ENCODE measurements around the gene KRTAP5-6. TPM values are rescaled to one million over a fixed set of nuclear protein-coding genes. Genes with fewer than 3 reads are reported as not detected.

Gene KRTAP5-6, protein sequence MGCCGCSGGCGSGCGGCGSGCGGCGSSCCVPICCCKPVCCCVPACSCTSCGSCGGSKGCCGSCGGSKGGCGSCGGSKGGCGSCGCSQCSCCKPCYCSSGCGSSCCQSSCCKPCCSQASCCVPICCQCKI
- under 1 TPM in 1 of 4 donors, not detected in 3; 0.14 TPM for polyA plus RNA-seq (ENCODE audit: insufficient read length in 4 of 4)

- no peak for DNase-seq (ENCODE audit: low read depth in 4 of 4, low spot score in 3 of 4)
These were observed at the start of gene KRTAP5-6 for GRCh38 chr11:1696608-1697570. TSS of gene KRTAP5-6 (plus strand) at chr11:1697195. CDS start at chr11:1697246, 51 bp downstream.

GRCh38 chr11:1647901-1648652 lies 48.9 kb upstream of the KRTAP5-6 start:
- no peak for DNase-seq (ENCODE audit: low read depth in 4 of 4, low spot score in 3 of 4)

- DNase-seq (ENCODE audit: low read depth in 4 of 4, low spot score in 3 of 4) = no peak
These were observed 48.2 kb upstream of the KRTAP5-6 start for GRCh38 chr11:1648653-1649420.

DNA sequence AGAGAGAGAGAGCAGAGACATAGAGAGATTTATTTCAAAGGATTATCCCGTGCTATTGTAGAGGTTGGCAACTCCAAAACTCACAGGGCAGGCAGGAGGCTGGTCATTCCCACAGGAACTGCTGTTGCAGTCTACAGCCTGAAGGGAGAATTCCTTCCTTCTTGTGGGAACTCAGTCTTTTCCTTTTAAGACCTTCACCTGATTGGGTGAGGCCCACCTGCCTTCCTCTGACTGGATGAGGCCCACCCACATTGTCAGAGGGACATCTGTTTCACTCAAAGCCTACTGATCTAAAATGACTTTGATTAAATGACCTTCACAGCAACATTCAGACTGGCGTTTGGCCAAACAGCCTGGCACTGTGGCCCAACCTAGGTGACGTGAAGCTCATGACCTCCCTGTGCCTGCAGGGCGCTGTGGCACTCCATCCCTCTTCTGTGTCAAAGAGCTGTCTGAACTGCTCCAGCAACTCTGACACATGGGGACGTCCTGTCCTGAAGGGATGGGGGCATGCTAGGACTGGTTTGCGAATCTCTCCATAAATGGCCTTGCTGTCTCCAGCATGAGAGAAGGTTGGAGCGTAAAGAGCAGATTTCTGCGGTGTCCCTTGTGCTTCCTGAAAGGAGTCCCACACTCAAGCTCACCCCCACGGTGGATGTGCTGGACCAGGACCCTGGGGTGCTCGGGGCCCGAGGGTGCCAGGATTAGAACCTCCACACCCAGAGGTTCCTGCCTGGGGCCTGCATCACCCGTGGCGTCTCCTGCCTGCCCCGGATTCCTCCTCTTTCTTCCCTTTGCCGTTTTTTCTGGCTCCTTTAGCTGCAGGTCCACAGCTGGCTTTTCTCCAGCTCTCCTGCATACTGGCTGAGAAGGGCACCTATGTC lies 46.7 kb upstream of the KRTAP5-6 start:
- no peak for DNase-seq (ENCODE audit: low read depth in 4 of 4, low spot score in 3 of 4)

- DNase-seq (ENCODE audit: low read depth in 4 of 4, low spot score in 3 of 4) = no peak
These were observed 46.1 kb upstream of the KRTAP5-6 start for GRCh38 chr11:1650918-1651262.

GRCh38 chr11:1651411-1651980 lies 45.5 kb upstream of the KRTAP5-6 start:
- DNase-seq (ENCODE audit: low read depth in 4 of 4, low spot score in 3 of 4) = no peak

- DNase-seq (ENCODE audit: low read depth in 4 of 4, low spot score in 3 of 4) = no peak
These were observed 45.0 kb upstream of the KRTAP5-6 start for GRCh38 chr11:1652026-1652425.

DNA sequence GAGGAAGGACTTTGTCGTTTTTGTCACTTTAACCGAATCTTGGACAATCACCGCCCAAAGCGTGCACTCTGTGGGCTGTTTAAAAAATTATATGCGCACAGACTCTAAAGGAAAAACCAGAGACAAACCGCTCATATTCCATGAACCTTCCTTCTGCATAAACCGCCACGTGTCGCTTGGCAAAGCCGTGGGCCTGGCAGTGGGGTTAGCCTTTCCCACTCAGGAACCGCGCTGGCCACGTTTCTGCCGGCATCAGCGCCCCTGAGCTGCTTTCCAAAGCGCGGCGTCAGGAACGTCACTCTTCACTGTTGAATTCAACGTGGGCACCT lies 44.6 kb upstream of the KRTAP5-6 start:
- no peak for DNase-seq (ENCODE audit: low read depth in 4 of 4, low spot score in 3 of 4)

DNA sequence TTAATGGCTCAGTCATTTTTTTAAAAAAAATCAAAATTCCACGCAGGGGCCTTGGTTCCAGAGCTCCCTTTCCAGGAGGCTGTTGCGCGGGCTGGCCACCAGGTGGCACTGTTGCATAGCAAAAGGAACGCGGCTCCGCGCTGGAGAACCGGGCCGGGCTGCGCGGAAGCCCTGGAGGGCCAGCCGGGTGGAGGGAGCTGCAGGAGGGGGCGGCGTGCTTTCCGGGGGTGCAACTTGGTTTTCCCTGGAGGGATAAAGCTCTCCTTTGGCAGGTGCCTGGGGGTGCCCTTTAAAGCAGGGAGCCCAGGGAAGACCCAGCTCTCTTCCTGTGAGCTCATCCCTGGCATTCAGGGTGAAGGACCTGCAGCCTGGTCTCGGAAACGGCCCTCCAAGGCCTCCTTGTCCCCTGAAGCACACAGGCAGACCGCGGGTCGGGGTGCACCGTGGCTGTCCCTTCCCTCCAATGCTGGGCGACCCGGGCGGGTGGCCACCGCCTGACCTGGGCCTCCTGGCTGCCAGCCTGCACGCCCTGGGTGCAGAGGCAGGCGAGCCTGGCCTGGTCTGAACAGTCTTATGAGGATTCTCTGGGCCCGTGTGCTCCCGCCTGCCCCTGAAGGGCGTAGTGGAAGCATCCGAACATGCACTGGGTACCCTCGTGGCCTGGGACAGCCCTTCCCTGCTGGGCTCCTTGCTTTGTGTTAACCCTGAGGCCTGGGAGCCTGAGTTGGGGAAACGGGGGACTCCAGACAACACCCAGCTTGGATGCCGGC lies 44.0 kb upstream of the KRTAP5-6 start:
- no peak for DNase-seq (ENCODE audit: low read depth in 4 of 4, low spot score in 3 of 4)

GRCh38 chr11:1653541-1654387 lies 43.2 kb upstream of the KRTAP5-6 start:
- DNase-seq (ENCODE audit: low read depth in 4 of 4, low spot score in 3 of 4) = no peak

- DNase-seq (ENCODE audit: low read depth in 4 of 4, low spot score in 3 of 4) = no peak
These were observed 42.4 kb upstream of the KRTAP5-6 start for GRCh38 chr11:1654388-1655167.

DNA sequence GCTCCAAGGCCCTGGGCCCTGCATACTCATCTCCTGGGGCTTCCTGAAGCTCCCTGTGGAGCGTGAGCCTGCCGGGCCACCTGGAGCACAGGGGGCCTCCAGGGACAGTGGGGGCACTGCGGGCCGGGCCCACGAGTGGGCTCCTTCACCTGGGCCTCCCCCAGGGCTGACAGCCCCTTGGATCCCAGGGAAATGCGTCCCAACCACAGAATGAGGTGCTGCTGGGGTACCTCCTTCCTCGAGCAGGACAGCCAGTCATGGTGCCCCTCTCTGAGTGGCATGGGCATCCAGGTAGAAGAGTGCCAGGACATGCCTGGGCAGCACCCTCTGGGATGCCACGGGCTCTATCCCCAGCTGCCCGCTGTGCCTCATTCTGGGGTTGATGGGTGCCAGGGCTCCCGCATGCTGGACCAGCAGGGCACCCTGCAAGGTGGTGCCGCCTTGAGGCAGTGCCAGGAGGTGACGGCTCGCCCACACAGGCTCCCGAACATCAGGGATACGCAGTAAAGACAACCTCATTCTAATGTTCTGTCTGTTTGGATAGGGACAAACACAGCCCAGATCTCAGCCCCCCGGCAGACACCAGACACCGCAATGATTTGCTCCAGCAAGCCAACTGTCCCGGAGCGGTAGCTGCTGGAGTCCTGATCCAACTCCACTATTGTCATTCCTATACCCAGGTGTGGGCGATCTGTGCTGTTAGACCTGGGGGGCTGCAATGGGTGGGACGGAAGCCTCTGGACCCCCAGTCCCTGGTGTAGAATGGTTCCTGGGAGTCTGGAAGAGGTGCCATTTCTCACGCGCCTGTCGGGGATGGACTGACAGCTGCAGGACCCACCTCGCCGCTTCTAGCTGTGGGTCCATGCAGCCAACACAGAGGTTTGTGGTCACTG lies 41.6 kb upstream of the KRTAP5-6 start:
- no peak for DNase-seq (ENCODE audit: low read depth in 4 of 4, low spot score in 3 of 4)

GRCh38 chr11:1656061-1656441 lies 40.9 kb upstream of the KRTAP5-6 start:
- DNase-seq (ENCODE audit: low read depth in 4 of 4, low spot score in 3 of 4) = no peak

DNA sequence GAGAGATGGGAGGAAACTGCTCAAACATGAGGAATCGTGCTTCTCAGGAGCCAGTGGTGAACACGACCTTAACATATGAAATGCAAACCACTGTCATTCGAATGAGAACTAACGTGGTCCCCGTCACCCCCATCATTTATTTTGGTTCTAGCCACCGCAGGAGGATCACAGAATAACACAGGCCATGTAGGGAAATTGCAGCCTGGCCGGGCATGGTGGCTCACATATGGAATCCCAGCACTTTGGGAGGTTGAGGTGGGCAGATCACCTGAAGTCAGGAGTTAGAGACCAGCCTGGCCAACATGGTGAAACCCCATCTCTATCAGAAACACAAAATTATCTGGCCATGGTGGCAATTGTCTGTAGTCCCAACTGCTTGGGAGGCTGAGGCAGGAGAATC lies 40.3 kb upstream of the KRTAP5-6 start:
- DNase-seq (ENCODE audit: low read depth in 4 of 4, low spot score in 3 of 4) = no peak

- no peak for DNase-seq (ENCODE audit: low read depth in 4 of 4, low spot score in 3 of 4)
These were observed 37.5 kb upstream of the KRTAP5-6 start for GRCh38 chr11:1659506-1659905.
